Astrocyte (in vitro differentiated cells and primary cell): Measurements from ENCODE around the gene ELOVL2. TPM values are rescaled to one million over a fixed set of nuclear protein-coding genes. Genes with fewer than 3 reads are reported as not detected.

ENCODE experiments used
- DNase-seq: peaks from one replicate; pipeline ENCODE4 v3.0.0-alpha.2; 2010; ENCODE audit warnings: low read depth
- FAIRE-seq: peaks from 2 replicates; lab custom pipeline; 2011; peaks lifted over from hg19 to GRCh38; lab: Jason Lieb, UNC
- H2AFZ ChIP-seq: 2 replicates; pipeline ENCODE4 v1.6.0; 2012; ENCODE audit warnings: low read depth, low read length, inconsistent platforms
- H3K27ac ChIP-seq: 2 replicates; pipeline ENCODE4 v1.5.1; 2011; ENCODE audit warnings: low read depth, low read length, inconsistent platforms
- H3K27me3 ChIP-seq: 2 replicates; pipeline ENCODE4 v1.6.0; 2011; ENCODE audit warnings: low read length, inconsistent platforms; ENCODE audit not compliant: insufficient read depth
- H3K36me3 ChIP-seq: 2 replicates; pipeline ENCODE4 v1.5.1; 2011; ENCODE audit warnings: low read length, inconsistent platforms; ENCODE audit not compliant: insufficient read depth
- H3K4me1 ChIP-seq: 2 replicates; pipeline ENCODE4 v1.5.1; 2011; ENCODE audit warnings: low read length, inconsistent platforms; ENCODE audit not compliant: insufficient read depth
- H3K4me2 ChIP-seq: 2 replicates; pipeline ENCODE4 v1.6.0; 2012; ENCODE audit warnings: low read length, inconsistent platforms
- H3K4me3 ChIP-seq: 2 replicates; pipeline ENCODE4 v1.5.1; 2011; ENCODE audit warnings: low read depth, mild to moderate bottlenecking, low read length, inconsistent platforms; ENCODE audit not compliant: insufficient read depth
- H3K79me2 ChIP-seq: 2 replicates; pipeline ENCODE4 v1.6.0; 2012; ENCODE audit warnings: mild to moderate bottlenecking, low read length, inconsistent platforms; ENCODE audit not compliant: insufficient read depth
- H3K9ac ChIP-seq: 2 replicates; pipeline ENCODE4 v1.6.0; 2012; ENCODE audit warnings: mild to moderate bottlenecking, low read length, inconsistent platforms
- H3K9me3 ChIP-seq: 2 replicates; pipeline ENCODE4 v1.5.1; 2012; ENCODE audit warnings: low read depth, mild to moderate bottlenecking, low read length, inconsistent platforms; ENCODE audit not compliant: insufficient read depth
- H4K20me1 ChIP-seq: 2 replicates; pipeline ENCODE4 v1.6.0; 2012; ENCODE audit warnings: low read length, inconsistent platforms; ENCODE audit not compliant: insufficient read depth
- H3K27ac Mint-ChIP-seq: one replicate; pipeline ENCODE4 v1.8.0; 2021; ENCODE audit warnings: mild to moderate bottlenecking, mixed read lengths; ENCODE audit not compliant: unreplicated experiment
- H3K27me3 Mint-ChIP-seq: one replicate; pipeline ENCODE4 v1.8.0; 2021; ENCODE audit warnings: low read depth, mixed read lengths; ENCODE audit not compliant: unreplicated experiment
- H3K36me3 Mint-ChIP-seq: one replicate; pipeline ENCODE4 v1.8.0; 2021; ENCODE audit warnings: low read depth, mixed read lengths; ENCODE audit not compliant: unreplicated experiment
- H3K4me1 Mint-ChIP-seq: one replicate; pipeline ENCODE4 v1.8.0; 2021; ENCODE audit warnings: low read depth, mixed read lengths; ENCODE audit not compliant: unreplicated experiment
- H3K4me3 Mint-ChIP-seq: one replicate; pipeline ENCODE4 v1.8.0; 2021; ENCODE audit warnings: mild to moderate bottlenecking, moderate library complexity, mixed read lengths; ENCODE audit not compliant: unreplicated experiment
- H3K9me3 Mint-ChIP-seq: one replicate; pipeline ENCODE4 v1.8.0; 2021; ENCODE audit warnings: mild to moderate bottlenecking, mixed read lengths; ENCODE audit not compliant: unreplicated experiment
- EZH2 ChIP-seq: IDR thresholded peaks from 2 replicates; pipeline ENCODE4 v1.6.1; 2012; ENCODE audit warnings: mild to moderate bottlenecking, low read length, inconsistent platforms; ENCODE audit not compliant: insufficient read depth
- total RNA-seq: library from RNA; stranded (reverse); gene quantifications from 2 replicates; pipeline ENCODE4 v1.2.1, GENCODE V29; 2021
- TF ChIP-seq, protein P1 (sequence below): IDR thresholded peaks from 2 replicates; pipeline ENCODE4 v1.5.1; 2011; ENCODE audit warnings: low read depth, mild to moderate bottlenecking, inconsistent platforms, low read length, moderate library complexity; ENCODE audit not compliant: insufficient read depth

Gene ELOVL2
- total RNA-seq, 1 donor from 2014 or later = 5.7 TPM

DNA sequence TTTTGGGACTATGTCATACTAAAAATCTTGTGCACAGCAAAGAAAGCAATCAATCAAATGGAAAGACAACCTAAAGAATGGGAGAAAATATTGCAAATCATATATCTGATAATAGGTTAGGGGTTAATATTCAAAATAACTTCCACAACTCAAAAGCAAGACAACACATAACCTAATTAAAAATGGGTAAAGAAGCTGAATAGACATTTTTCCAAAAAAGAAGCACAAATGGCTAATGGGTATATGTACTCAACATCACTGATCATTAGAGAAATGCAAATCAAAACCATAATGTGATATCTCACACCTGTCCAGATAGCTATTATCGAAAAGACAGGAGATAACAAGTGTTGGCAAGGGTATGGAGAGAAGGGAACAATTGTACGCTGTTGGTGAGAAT, 104.3 kb downstream of the ELOVL2 start:
- H3K4me2 ChIP-seq = no peak overlapping the region
- no peak overlapping the region for H3K4me3 ChIP-seq
- Mint-ChIP-seq H3K4me1 (no peaks in the 10 kb centered on the region), H3K9me3 (peaks cover 3% of the 10 kb centered on the region), H3K27me3 (no peaks in the 10 kb centered on the region), H3K4me3 (no peak overlapping the region), H3K36me3 (peaks cover 10% of the 10 kb centered on the region), H3K27ac (no peak overlapping the region)
- TF ChIP-seq, protein P1, sequence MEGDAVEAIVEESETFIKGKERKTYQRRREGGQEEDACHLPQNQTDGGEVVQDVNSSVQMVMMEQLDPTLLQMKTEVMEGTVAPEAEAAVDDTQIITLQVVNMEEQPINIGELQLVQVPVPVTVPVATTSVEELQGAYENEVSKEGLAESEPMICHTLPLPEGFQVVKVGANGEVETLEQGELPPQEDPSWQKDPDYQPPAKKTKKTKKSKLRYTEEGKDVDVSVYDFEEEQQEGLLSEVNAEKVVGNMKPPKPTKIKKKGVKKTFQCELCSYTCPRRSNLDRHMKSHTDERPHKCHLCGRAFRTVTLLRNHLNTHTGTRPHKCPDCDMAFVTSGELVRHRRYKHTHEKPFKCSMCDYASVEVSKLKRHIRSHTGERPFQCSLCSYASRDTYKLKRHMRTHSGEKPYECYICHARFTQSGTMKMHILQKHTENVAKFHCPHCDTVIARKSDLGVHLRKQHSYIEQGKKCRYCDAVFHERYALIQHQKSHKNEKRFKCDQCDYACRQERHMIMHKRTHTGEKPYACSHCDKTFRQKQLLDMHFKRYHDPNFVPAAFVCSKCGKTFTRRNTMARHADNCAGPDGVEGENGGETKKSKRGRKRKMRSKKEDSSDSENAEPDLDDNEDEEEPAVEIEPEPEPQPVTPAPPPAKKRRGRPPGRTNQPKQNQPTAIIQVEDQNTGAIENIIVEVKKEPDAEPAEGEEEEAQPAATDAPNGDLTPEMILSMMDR = no peak
- TF ChIP-seq EZH2 = no peak
- no peak for DNase-seq
- no peak for FAIRE-seq
- no peak overlapping the region for H3K9ac ChIP-seq
- H3K79me2 ChIP-seq = no peaks in the 10 kb centered on the region
- H3K36me3 ChIP-seq = no peaks in the 10 kb centered on the region
- no peaks in the 10 kb centered on the region for H4K20me1 ChIP-seq
- H3K27me3 ChIP-seq = no peaks in the 10 kb centered on the region
- H3K9me3 ChIP-seq = no peaks in the 10 kb centered on the region
- no peak overlapping the region for H3K27ac ChIP-seq
- H2AFZ ChIP-seq = no peak overlapping the region
- H3K4me1 ChIP-seq = no peaks in the 10 kb centered on the region

DNA sequence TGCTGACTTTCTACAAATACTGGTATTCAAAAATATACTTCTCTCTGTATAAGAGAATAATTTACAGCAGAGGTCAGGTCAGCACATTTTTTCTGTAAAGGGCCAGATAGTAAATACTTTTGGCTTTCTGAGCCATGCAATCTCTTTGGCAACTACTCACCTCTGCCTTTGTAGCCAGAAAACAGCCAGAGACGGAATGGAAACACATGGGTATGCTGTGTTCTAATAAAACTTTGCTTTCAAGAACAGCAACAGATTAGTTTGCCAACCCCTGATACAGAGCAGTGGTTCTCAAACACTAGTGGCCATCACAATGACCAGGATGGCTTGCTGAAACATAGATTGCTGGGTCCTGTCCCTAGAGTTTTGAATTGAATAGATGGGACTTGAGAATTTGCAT, 111.0 kb downstream of the ELOVL2 start:
- Mint-ChIP-seq H3K4me1 (no peaks in the 10 kb centered on the region), H3K9me3 (no peaks in the 10 kb centered on the region), H3K4me3 (no peak overlapping the region), H3K36me3 (peaks cover 16% of the 10 kb centered on the region), H3K27ac (no peak overlapping the region), H3K27me3 (no peaks in the 10 kb centered on the region)
- H3K4me1 ChIP-seq = no peaks in the 10 kb centered on the region
- H3K4me2 ChIP-seq = no peak overlapping the region
- H3K79me2 ChIP-seq = no peaks in the 10 kb centered on the region
- no peak overlapping the region for H2AFZ ChIP-seq
- H4K20me1 ChIP-seq = no peaks in the 10 kb centered on the region
- FAIRE-seq (no peak), DNase-seq (no peak)
- H3K36me3 ChIP-seq = no peaks in the 10 kb centered on the region
- H3K9me3 ChIP-seq = no peaks in the 10 kb centered on the region
- no peaks in the 10 kb centered on the region for H3K27me3 ChIP-seq
- no peak overlapping the region for H3K4me3 ChIP-seq
- H3K27ac ChIP-seq = no peak overlapping the region
- no peak for TF ChIP-seq EZH2
- TF ChIP-seq, protein P1 = no peak
- no peak overlapping the region for H3K9ac ChIP-seq

Other genes starting within 250 kb of the ELOVL2 start
- gene MAK, start 205.8 kb downstream of the ELOVL2 start, total RNA-seq = 0.05 TPM in 1 of 2 replicates, not detected in the other
- not detected in 2 replicates for gene GCM2, start 162.3 kb downstream of the ELOVL2 start, total RNA-seq
- gene SYCP2L, start 157.3 kb downstream of the ELOVL2 start, total RNA-seq = 3.4 and 6.4 TPM in 2 replicates
- gene SMIM13, start 49.5 kb upstream of the ELOVL2 start, total RNA-seq = 23.7 and 24.2 TPM in 2 replicates
- gene ERVFRD-1, start 67.4 kb upstream of the ELOVL2 start, total RNA-seq = not detected in 2 replicates
- gene NEDD9, start 188.4 kb upstream of the ELOVL2 start, total RNA-seq = 37.3 and 39.6 TPM in 2 replicates